Body of pancreas (tissue), 4 donors: ENCODE data around the gene PRB2. TPM values are rescaled to one million over a fixed set of nuclear protein-coding genes. Genes with fewer than 3 reads are reported as not detected.
A peak's percentile ranks its signal among the peaks of the same experiment; 100 is the strongest.

Experiments
- ATAC-seq: fragments of 150-250 bp; one replicate; pipeline ENCODE4 v1.9.1; 2016
- DNase-seq, 4 donors: peaks; one replicate each; pipeline ENCODE4 v3.0.0-alpha.2; 2019
- H3K27ac ChIP-seq, 4 donors: fragments of 200-600 bp; sonication (generic); 1 replicate in 3 of 4; 2 replicates in 1 of 4; pipeline versions ENCODE4 v1.5.1 to v1.6.1; 2016 to 2019; ENCODE audit warnings: mild to moderate bottlenecking in 1 of 4, mixed read lengths in 1 of 4, moderate library complexity in 1 of 4
- H3K27me3 ChIP-seq, 2 donors: fragments of 200-600 bp; sonication (generic); one replicate each; pipeline ENCODE4 v1.6.0; 2016; ENCODE audit warnings: mild to moderate bottlenecking in 1 of 2
- H3K36me3 ChIP-seq, 2 donors: fragments of 200-600 bp; sonication (generic); replicated peaks in 1 of 2; 2 replicates each; pipeline ENCODE4 v1.5.1; 2016; ENCODE audit warnings: low read depth in 2 of 2; ENCODE audit not compliant: insufficient read depth in 1 of 2
- H3K4me1 ChIP-seq: fragments of 200-600 bp; sonication (generic); one replicate; pipeline ENCODE4 v1.6.0; 2016
- H3K4me3 ChIP-seq, 2 donors: fragments of 200-600 bp; sonication (generic); 1 replicate in 1 of 2; 2 replicates in 1 of 2; pipeline ENCODE4 v1.5.1; 2016 to 2019
- H3K9me3 ChIP-seq, 3 donors: fragments of 200-600 bp; sonication (generic); 1 replicate in 2 of 3; 2 replicates in 1 of 3; pipeline ENCODE4 v1.5.1; 2016
- POLR2A ChIP-seq, 3 donors: fragments of 450-650 bp; IDR thresholded peaks; one replicate each; pipeline ENCODE4 v1.6.1; 2016; ENCODE audit warnings: antibody characterized with exemption in 3 of 3, mild to moderate bottlenecking in 2 of 3
- WGBS, 2 donors: methylation state at CpG; one replicate each; pipeline ENCODE4 v1.1.5; 2017; 5-methylcytosine and 5-hydroxymethylcytosine counted together
- intact Hi-C: fragments of 100-400 bp; cut with DNase I; formaldehyde crosslinking; loops from one replicate; pipeline ENCODE4 v1.15.1; 2023
- total RNA-seq, 2 donors: library from RNA; depleted of rRNA; stranded (reverse); fragments of >200 nt; gene quantifications; one replicate each; pipeline ENCODE4 v1.1.0, GENCODE V29; 2016
- TF ChIP-seq, protein P1 (sequence below), 7 experiments: fragments of 450-650 bp in 4 of 7; fragments of 200-600 bp in 3 of 7; sonication (generic) in 3 of 7; IDR thresholded peaks; one replicate each; pipeline ENCODE4 v1.5.1; 2016 to 2019; ENCODE audit warnings: antibody characterized with exemption in 7 of 7

Gene PRB2
- total RNA-seq, 2 donors from 2014 or later: not detected

DNA sequence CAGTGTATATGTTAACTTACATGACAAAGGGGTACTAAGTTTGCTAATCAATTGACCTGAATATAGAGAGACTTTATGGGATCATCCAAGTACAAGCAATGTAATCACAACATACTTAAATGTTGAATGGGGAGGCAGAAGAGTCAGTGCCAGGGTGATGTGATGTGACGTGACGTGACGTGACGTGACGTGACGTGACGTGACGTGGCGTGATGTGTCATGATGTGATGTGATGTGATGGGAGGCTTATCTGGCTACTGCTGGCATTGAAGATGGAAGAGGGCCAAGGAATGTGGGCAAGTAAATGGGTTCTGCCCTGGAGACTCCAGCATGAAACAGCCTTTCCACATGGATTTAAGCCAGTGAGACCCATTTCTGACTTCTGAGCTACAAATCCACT is 46.9 kb downstream of the PRB2 start:
- Histone ChIP-seq H3K4me3 (no peak overlapping the region), H3K36me3 (no peaks in the 10 kb centered on the region), H3K27ac (no peak overlapping the region), H3K4me1 (no peaks in the 10 kb centered on the region), H3K27me3 (no peaks in the 10 kb centered on the region), H3K9me3 (no peaks in the 10 kb centered on the region)
- intact Hi-C loops: no loop called here
- WGBS, 2 donors: 89 to 90% methylated on average over 9 of the region's 9 CpGs
- DNase-seq: no peak
- ATAC-seq: no peak
- TF ChIP-seq, protein P1, sequence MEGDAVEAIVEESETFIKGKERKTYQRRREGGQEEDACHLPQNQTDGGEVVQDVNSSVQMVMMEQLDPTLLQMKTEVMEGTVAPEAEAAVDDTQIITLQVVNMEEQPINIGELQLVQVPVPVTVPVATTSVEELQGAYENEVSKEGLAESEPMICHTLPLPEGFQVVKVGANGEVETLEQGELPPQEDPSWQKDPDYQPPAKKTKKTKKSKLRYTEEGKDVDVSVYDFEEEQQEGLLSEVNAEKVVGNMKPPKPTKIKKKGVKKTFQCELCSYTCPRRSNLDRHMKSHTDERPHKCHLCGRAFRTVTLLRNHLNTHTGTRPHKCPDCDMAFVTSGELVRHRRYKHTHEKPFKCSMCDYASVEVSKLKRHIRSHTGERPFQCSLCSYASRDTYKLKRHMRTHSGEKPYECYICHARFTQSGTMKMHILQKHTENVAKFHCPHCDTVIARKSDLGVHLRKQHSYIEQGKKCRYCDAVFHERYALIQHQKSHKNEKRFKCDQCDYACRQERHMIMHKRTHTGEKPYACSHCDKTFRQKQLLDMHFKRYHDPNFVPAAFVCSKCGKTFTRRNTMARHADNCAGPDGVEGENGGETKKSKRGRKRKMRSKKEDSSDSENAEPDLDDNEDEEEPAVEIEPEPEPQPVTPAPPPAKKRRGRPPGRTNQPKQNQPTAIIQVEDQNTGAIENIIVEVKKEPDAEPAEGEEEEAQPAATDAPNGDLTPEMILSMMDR (IDR thresholded peaks at IDR 0.05): no peak
- no peak for TF ChIP-seq POLR2A (IDR thresholded peaks at IDR 0.05)

DNA sequence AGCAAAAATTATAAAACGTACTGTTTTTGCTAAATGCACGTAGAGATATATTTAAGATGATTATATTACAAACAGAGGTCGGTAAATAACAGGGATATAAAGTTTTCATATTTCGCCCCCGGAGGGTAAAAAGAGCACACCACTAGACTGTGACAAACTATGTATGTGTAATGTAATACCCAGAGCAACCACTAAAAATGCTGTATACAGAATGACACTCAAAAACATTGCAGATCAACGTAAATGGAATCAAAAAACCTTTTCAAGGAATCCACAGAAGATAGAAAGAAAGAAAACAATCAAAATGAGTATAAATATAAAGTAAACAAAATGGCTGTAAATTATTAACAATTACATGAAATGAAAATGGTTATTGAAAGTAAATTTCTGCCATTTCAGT is 47.6 kb downstream of the PRB2 start:
- 74 to 82% methylated on average over 6 of the region's 6 CpGs for WGBS, 2 donors
- intact Hi-C loops: no loop called here
- ATAC-seq: no peak
- Histone ChIP-seq H3K27me3 (no peaks in the 10 kb centered on the region), H3K36me3 (no peaks in the 10 kb centered on the region), H3K4me1 (no peaks in the 10 kb centered on the region), H3K27ac (no peak overlapping the region), H3K4me3 (no peak overlapping the region), H3K9me3 (no peaks in the 10 kb centered on the region)
- TF ChIP-seq, protein P1 (IDR thresholded peaks at IDR 0.05): peak in 2 of 7 experiments; percentile 4
- TF ChIP-seq POLR2A (IDR thresholded peaks at IDR 0.05): no peak
- DNase-seq: no peak

DNA sequence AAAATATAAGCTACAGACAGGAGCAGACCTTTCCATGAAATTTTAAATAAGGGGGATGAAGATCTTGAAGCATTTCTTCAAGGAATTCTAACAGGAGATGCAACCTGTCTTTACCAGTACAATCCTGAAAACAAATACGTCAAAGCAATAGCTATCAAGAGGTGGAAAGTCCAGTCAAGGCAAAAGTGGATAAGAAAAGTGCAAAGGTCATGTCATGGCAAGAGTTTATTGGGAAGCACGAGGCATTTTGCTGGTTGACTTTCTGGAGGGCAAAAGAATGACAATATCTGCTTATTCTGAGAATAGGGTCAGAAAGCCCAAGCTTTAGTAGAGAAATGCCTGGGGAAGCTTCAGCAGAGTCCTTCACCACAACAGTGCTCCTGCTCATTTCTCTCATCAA is 50.9 kb downstream of the PRB2 start:
- ATAC-seq (no peak), DNase-seq (no peak)
- intact Hi-C loops: no loop called here
- 35 to 44% methylated on average over 2 of the region's 2 CpGs for WGBS, 2 donors
- no peak for TF ChIP-seq POLR2A (IDR thresholded peaks at IDR 0.05)
- TF ChIP-seq, protein P1 (IDR thresholded peaks at IDR 0.05): no peak
- H3K4me3 ChIP-seq: no peak overlapping the region
- no peaks in the 10 kb centered on the region for H3K9me3 ChIP-seq
- no peaks in the 10 kb centered on the region for H3K4me1 ChIP-seq
- no peaks in the 10 kb centered on the region for H3K36me3 ChIP-seq
- H3K27me3 ChIP-seq: no peaks in the 10 kb centered on the region
- H3K27ac ChIP-seq: no peak overlapping the region

Other genes starting within 250 kb of the PRB2 start
- gene SMIM10L1, start 224.4 kb downstream of the PRB2 start, total RNA-seq: 1 to 10 TPM; 3.6 to 5.9 TPM
- not detected for gene TAS2R42, start 208.6 kb downstream of the PRB2 start, total RNA-seq
- gene PRB3, start 125.9 kb downstream of the PRB2 start, total RNA-seq: not detected
- gene PRB4, start 85.1 kb downstream of the PRB2 start, total RNA-seq: not detected